Activated naive CD4-positive, alpha-beta T cell treated with anti-CD3 and anti-CD28 coated beads, Interleukin-2, amount 50 U/mL, for 24 hours (primary cell): ENCODE measurements around the gene MTMR2.
"Not testable (repeated sequence)": the region's sequence is repeated elsewhere in the genome, so short reads cannot be mapped to it uniquely, and the experiment has no call there.

Source experiments
- H3K27ac Mint-ChIP-seq: one replicate; pipeline ENCODE4 v1.8.0; 2021; ENCODE audit warnings: mild to moderate bottlenecking, mixed read lengths
- H3K27me3 Mint-ChIP-seq: one replicate; pipeline ENCODE4 v1.8.0; 2021; ENCODE audit warnings: mixed read lengths
- H3K36me3 Mint-ChIP-seq: one replicate; pipeline ENCODE4 v1.8.0; 2021; ENCODE audit warnings: mixed read lengths
- H3K4me1 Mint-ChIP-seq: one replicate; pipeline ENCODE4 v1.8.0; 2021; ENCODE audit warnings: mixed read lengths
- H3K4me3 Mint-ChIP-seq: one replicate; pipeline ENCODE4 v1.8.0; 2021; ENCODE audit warnings: mild to moderate bottlenecking, mixed read lengths
- H3K9me3 Mint-ChIP-seq: one replicate; pipeline ENCODE4 v1.8.0; 2021; ENCODE audit warnings: mixed read lengths

The MTMR2 gene

GRCh38 chr11:95870877-95871276, 53.0 kb downstream of the MTMR2 start:
- not testable (repeated sequence) for H3K27me3 Mint-ChIP-seq, H3K27ac Mint-ChIP-seq, H3K9me3 Mint-ChIP-seq, H3K36me3 Mint-ChIP-seq, H3K4me1 Mint-ChIP-seq, H3K4me3 Mint-ChIP-seq

- H3K9me3 Mint-ChIP-seq: no peaks in the 10 kb centered on the region
- H3K27ac Mint-ChIP-seq: no peak overlapping the region
- no peak overlapping the region for H3K4me3 Mint-ChIP-seq
- no peaks in the 10 kb centered on the region for H3K27me3 Mint-ChIP-seq
- H3K4me1 Mint-ChIP-seq: no peaks in the 10 kb centered on the region
- H3K36me3 Mint-ChIP-seq: peaks cover 10% of the 10 kb centered on the region
These were observed 56.8 kb downstream of the MTMR2 start for GRCh38 chr11:95867105-95867504.

- H3K36me3 Mint-ChIP-seq: peaks cover 16% of the 10 kb centered on the region
- H3K27me3 Mint-ChIP-seq: no peaks in the 10 kb centered on the region
- no peak overlapping the region for H3K4me3 Mint-ChIP-seq
- no peaks in the 10 kb centered on the region for H3K4me1 Mint-ChIP-seq
- H3K9me3 Mint-ChIP-seq: no peaks in the 10 kb centered on the region
- no peak overlapping the region for H3K27ac Mint-ChIP-seq
These were observed 60.3 kb downstream of the MTMR2 start for GRCh38 chr11:95863486-95864140.

- peaks cover 20% of the 10 kb centered on the region for H3K36me3 Mint-ChIP-seq
- not testable (repeated sequence) for H3K9me3 Mint-ChIP-seq, H3K27ac Mint-ChIP-seq, H3K27me3 Mint-ChIP-seq, H3K4me3 Mint-ChIP-seq, H3K4me1 Mint-ChIP-seq
These were observed 63.9 kb downstream of the MTMR2 start for GRCh38 chr11:95860024-95860423.

DNA sequence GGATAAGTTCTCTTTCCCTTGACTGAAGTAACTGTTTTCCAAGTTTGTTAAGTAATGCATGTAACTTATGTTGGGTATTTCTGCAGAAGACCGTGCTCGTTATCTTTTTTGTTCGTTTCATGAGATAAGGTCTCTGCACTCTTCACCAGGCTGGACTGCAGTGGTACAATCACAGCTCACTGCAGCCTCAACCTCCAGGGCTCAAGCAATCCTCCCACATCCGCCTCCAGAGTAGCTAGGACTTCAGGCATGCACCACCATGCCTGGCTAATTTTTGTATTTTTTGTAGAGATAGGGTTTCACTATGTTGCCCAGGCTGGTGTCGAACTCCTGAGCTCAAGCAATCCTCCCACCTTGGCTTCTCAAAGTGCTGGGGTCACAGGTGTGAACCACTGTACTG, 69.5 kb downstream of the MTMR2 start:
- H3K27ac Mint-ChIP-seq, H3K9me3 Mint-ChIP-seq, H3K4me1 Mint-ChIP-seq, H3K27me3 Mint-ChIP-seq, H3K4me3 Mint-ChIP-seq, H3K36me3 Mint-ChIP-seq: not testable (repeated sequence)

DNA sequence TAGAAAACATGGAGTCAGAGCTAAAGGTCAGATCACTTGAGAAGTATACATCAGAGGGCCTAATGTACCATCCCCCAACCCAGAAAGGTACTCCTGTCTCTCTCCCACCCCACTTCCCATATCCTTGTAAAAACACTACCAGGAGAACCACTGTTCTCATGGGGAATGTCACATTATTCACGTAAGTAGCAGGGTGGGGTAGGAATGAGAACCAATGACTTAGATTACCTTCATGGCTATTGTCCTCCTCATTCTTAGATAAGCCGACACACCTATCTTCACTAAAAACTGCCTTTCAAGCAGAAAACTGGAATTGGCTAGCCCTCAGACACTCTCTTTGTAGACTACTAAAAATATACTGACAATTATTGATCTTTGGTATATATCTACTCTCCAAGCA, 70.0 kb downstream of the MTMR2 start:
- Mint-ChIP-seq H3K27ac (no peak overlapping the region), H3K4me1 (no peaks in the 10 kb centered on the region), H3K27me3 (no peaks in the 10 kb centered on the region), H3K4me3 (no peak overlapping the region), H3K36me3 (peaks cover 9% of the 10 kb centered on the region), H3K9me3 (no peaks in the 10 kb centered on the region)

GRCh38 chr11:95853138-95853537, 70.8 kb downstream of the MTMR2 start:
- no peaks in the 10 kb centered on the region for H3K9me3 Mint-ChIP-seq
- no peaks in the 10 kb centered on the region for H3K27me3 Mint-ChIP-seq
- no peaks in the 10 kb centered on the region for H3K4me1 Mint-ChIP-seq
- H3K36me3 Mint-ChIP-seq: peaks cover 6% of the 10 kb centered on the region
- H3K27ac Mint-ChIP-seq: no peak overlapping the region
- H3K4me3 Mint-ChIP-seq: no peak overlapping the region

- no peaks in the 10 kb centered on the region for H3K27me3 Mint-ChIP-seq
- peaks cover 3% of the 10 kb centered on the region for H3K36me3 Mint-ChIP-seq
- H3K4me1 Mint-ChIP-seq: no peaks in the 10 kb centered on the region
- no peaks in the 10 kb centered on the region for H3K9me3 Mint-ChIP-seq
- no peak overlapping the region for H3K4me3 Mint-ChIP-seq
- H3K27ac Mint-ChIP-seq: no peak overlapping the region
These were observed 73.8 kb downstream of the MTMR2 start for GRCh38 chr11:95850137-95850536.

- no peaks in the 10 kb centered on the region for H3K4me1 Mint-ChIP-seq
- H3K36me3 Mint-ChIP-seq: peaks cover 3% of the 10 kb centered on the region
- no peak overlapping the region for H3K4me3 Mint-ChIP-seq
- no peak overlapping the region for H3K27ac Mint-ChIP-seq
- no peaks in the 10 kb centered on the region for H3K9me3 Mint-ChIP-seq
- no peaks in the 10 kb centered on the region for H3K27me3 Mint-ChIP-seq
These were observed 74.7 kb downstream of the MTMR2 start for GRCh38 chr11:95849087-95849825.

DNA sequence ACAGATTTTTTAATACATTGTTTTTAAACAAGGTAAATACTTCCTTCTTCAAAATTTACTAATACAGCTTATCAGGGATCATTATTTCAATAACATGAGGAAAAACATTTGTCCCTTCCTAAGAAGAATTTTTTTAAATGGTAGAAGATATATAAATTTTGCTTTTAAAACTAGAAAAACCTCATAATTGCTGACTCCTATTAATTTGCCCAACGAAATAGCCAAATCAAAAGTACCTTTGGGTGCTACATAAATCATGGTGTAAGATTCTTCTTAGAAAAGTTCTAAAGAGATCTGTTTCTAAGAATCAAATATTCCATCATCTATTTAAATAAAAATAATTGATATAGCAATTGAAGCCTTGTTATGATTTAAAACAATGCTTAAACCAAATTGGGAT, 78.7 kb downstream of the MTMR2 start:
- H3K4me1 Mint-ChIP-seq: no peaks in the 10 kb centered on the region
- H3K36me3 Mint-ChIP-seq: peaks cover 3% of the 10 kb centered on the region
- H3K27me3 Mint-ChIP-seq: no peaks in the 10 kb centered on the region
- H3K27ac Mint-ChIP-seq: no peak overlapping the region
- H3K4me3 Mint-ChIP-seq: no peak overlapping the region
- H3K9me3 Mint-ChIP-seq: no peaks in the 10 kb centered on the region

DNA sequence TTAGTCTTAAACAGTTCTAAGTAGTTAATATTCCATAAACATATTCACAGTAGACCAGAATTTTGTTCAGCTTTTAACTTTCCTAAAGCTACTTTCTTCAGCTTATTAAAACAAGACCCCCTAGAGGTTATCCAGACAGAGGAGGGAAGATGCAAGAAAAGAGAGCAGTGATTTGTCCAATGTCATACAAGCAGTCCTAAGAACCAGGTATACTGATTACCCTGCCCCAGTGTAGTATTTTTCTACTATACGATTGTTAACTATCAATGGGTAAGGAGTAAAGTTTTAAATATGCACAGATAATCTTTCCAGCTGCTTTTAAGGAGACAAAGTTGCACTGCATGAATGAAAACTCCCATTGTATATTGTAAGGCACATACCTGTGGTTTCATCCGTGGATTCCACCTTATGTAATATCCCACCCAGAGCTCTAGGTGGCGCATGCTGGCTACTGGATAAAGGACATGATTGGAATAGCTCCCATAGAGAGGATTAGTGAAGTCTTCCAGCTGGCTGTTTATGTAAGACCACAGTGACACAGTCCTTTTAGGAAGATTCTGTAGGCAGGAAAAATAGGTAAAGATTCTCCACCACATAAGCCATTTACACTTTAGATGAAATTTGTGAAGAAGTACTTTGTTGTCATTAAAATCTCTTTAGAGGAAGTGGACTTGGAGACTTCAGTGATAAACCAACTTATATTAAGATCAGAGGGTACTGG, 88.0 kb downstream of the MTMR2 start:
- no peak overlapping the region for H3K27ac Mint-ChIP-seq
- peaks cover 10% of the 10 kb centered on the region for H3K36me3 Mint-ChIP-seq

GRCh38 chr11:95835351-95835750, 88.6 kb downstream of the MTMR2 start:
- Mint-ChIP-seq H3K27me3 (no peaks in the 10 kb centered on the region), H3K36me3 (peaks cover 12% of the 10 kb centered on the region), H3K27ac (no peak overlapping the region), H3K9me3 (no peaks in the 10 kb centered on the region), H3K4me3 (no peak overlapping the region), H3K4me1 (peaks cover 10% of the 10 kb centered on the region)

More for the DNA sequence above, 88.0 kb downstream of the MTMR2 start:
- Mint-ChIP-seq H3K9me3 (no peaks in the 10 kb centered on the region), H3K4me3 (no peak overlapping the region), H3K4me1 (peaks cover 4% of the 10 kb centered on the region), H3K27me3 (no peaks in the 10 kb centered on the region)

GRCh38 chr11:95833378-95833777, 90.5 kb downstream of the MTMR2 start:
- peaks cover 17% of the 10 kb centered on the region for H3K36me3 Mint-ChIP-seq
- H3K27ac Mint-ChIP-seq: no peak overlapping the region
- no peak overlapping the region for H3K4me3 Mint-ChIP-seq
- no peaks in the 10 kb centered on the region for H3K9me3 Mint-ChIP-seq
- peaks cover 15% of the 10 kb centered on the region for H3K4me1 Mint-ChIP-seq
- H3K27me3 Mint-ChIP-seq: no peaks in the 10 kb centered on the region

GRCh38 chr11:95832763-95833162, 91.1 kb downstream of the MTMR2 start:
- peaks cover 15% of the 10 kb centered on the region for H3K4me1 Mint-ChIP-seq
- no peaks in the 10 kb centered on the region for H3K9me3 Mint-ChIP-seq
- H3K4me3 Mint-ChIP-seq: no peak overlapping the region
- peaks cover 17% of the 10 kb centered on the region for H3K36me3 Mint-ChIP-seq
- no peaks in the 10 kb centered on the region for H3K27me3 Mint-ChIP-seq
- H3K27ac Mint-ChIP-seq: peak overlapping the region; percentile 1

GRCh38 chr11:95831198-95831883, 92.6 kb downstream of the MTMR2 start:
- Mint-ChIP-seq H3K4me3 (no peak overlapping the region), H3K27me3 (no peaks in the 10 kb centered on the region), H3K36me3 (peaks cover 15% of the 10 kb centered on the region), H3K9me3 (no peaks in the 10 kb centered on the region), H3K27ac (no peak overlapping the region), H3K4me1 (peaks cover 15% of the 10 kb centered on the region)
